Panc1 (cell line): Measurements from ENCODE around the gene MOAP1. TPM values are rescaled to one million over a fixed set of nuclear protein-coding genes. Genes with fewer than 3 reads are reported as not detected.

Source experiments
- ATAC-seq: fragments of 200-7000 bp; cut with Tn5 transposase; 2 replicates; pipeline ENCODE4 v1.9.1; 2020; ENCODE audit warnings: mild to moderate bottlenecking, moderate library complexity
- BruUV-seq: library from RNA; stranded (reverse); fragments of 400-500 nt; replicated peaks from 2 replicates; lab custom pipeline; 2021; lab: Mats Ljungman, UMichigan
- CTCF ChIA-PET: fragments of 300-600 bp; sonication (Branson Sonifier 250); formaldehyde crosslinking; loops from one replicate; lab custom pipeline; 2022; ENCODE audit warnings: antibody characterized with exemption; lab: Charles Lee
- POLR2A ChIA-PET: fragments of 300-600 bp; sonication (Branson Sonifier 250); formaldehyde crosslinking; loops from one replicate; lab custom pipeline; 2022; ENCODE audit warnings: antibody characterized with exemption; lab: Charles Lee
- DNase-seq: peaks from one replicate; pipeline ENCODE4 v3.0.0-alpha.2; 2010; ENCODE audit warnings: low read depth, low spot score
- H3K27ac ChIP-seq: 2 replicates; pipeline ENCODE4 v1.5.1; 2011; ENCODE audit warnings: mild to moderate bottlenecking, low read length, inconsistent platforms
- H3K27me3 ChIP-seq: fragments of 200-500 bp; sonication (Bioruptor generic); 2 replicates; pipeline ENCODE4 v1.6.0; 2014; ENCODE audit warnings: low read length, inconsistent platforms; ENCODE audit not compliant: control insufficient read depth, insufficient read depth
- H3K36me3 ChIP-seq: fragments of 200-500 bp; sonication (Bioruptor generic); 2 replicates; pipeline ENCODE4 v1.5.1; 2014; ENCODE audit warnings: inconsistent platforms, mild to moderate bottlenecking, low read length, moderate library complexity; ENCODE audit not compliant: control insufficient read depth, insufficient read depth
- H3K4me1 ChIP-seq: 2 replicates; pipeline ENCODE4 v1.5.1; 2011; ENCODE audit warnings: inconsistent platforms, mild to moderate bottlenecking, low read length, moderate library complexity; ENCODE audit not compliant: control insufficient read depth, insufficient read depth
- H3K4me3 ChIP-seq, 2 experiments: 2 replicates each; pipeline ENCODE4 v1.5.1; 2011 to 2012; ENCODE audit warnings: low read depth in 2 of 2, low read length in 2 of 2, mild to moderate bottlenecking in 2 of 2, inconsistent platforms in 1 of 2, moderate library complexity in 1 of 2
- H3K9me3 ChIP-seq: fragments of 200-500 bp; sonication (Bioruptor generic); 2 replicates; pipeline ENCODE4 v1.5.1; 2014; ENCODE audit warnings: low read depth, mild to moderate bottlenecking, inconsistent platforms, low read length, moderate library complexity; ENCODE audit not compliant: control insufficient read depth, insufficient read depth
- CTCF ChIP-seq: fragments of 450-650 bp; IDR thresholded peaks from 2 replicates; pipeline ENCODE4 v1.5.1; 2017; ENCODE audit warnings: mild to moderate bottlenecking
- POLR2AphosphoS5 ChIP-seq: IDR thresholded peaks from 2 replicates; pipeline ENCODE4 v1.6.1; 2012; ENCODE audit warnings: mild to moderate bottlenecking, low read depth, low read length, moderate library complexity
- REST ChIP-seq, 2 experiments: IDR thresholded peaks; 2 replicates each; pipeline ENCODE4 v1.6.1; 2011 to 2012; ENCODE audit warnings: low read depth in 2 of 2, control low read depth in 1 of 2, low read length in 1 of 2, mild to moderate bottlenecking in 1 of 2, moderate library complexity in 1 of 2; ENCODE audit not compliant: insufficient read depth in 1 of 2
- SIN3A ChIP-seq: IDR thresholded peaks from 2 replicates; pipeline ENCODE4 v1.6.1; 2012; ENCODE audit warnings: low read depth, mild to moderate bottlenecking, low read length, moderate library complexity, borderline replicate concordance; ENCODE audit not compliant: insufficient read depth
- TCF7L2 ChIP-seq: IDR thresholded peaks from 2 replicates; pipeline ENCODE4 v1.6.1; 2011; ENCODE audit warnings: mild to moderate bottlenecking, low read depth, low read length, inconsistent platforms
- in situ Hi-C: cut with HindIII; loops from 2 replicates; pipeline ENCODE4 v1.10.0; 2016; ENCODE audit warnings: low sequenced_read_pairs, low pct_unique_long_range_greater_than_20kb
- intact Hi-C: fragments of 100-400 bp; cut with micrococcal nuclease; formaldehyde crosslinking; loops from one replicate; pipeline ENCODE4 v1.10.0; 2022; ENCODE audit not compliant: unreplicated experiment
- total RNA-seq: library from RNA; stranded (reverse); gene quantifications from one replicate; pipeline ENCODE4 v1.2.1, GENCODE V29; 2021; ENCODE audit not compliant: unreplicated experiment

Gene MOAP1
- total RNA-seq, 1 experiment from 2014 or later = 6.9 TPM

GRCh38 chr14:93223565-93223964, 38.9 kb upstream of the MOAP1 start:
- no peak for DNase-seq
- POLR2A ChIA-PET = no interaction called here
- intact Hi-C loops (no loop called here), in situ Hi-C loops (no loop called here)
- CTCF ChIA-PET = interaction anchor here (1.2 kb wide), 1 partner anchor 16 kb away, joined by 8 read pairs; no protein-coding TSS in a partner anchor
- Histone ChIP-seq H3K4me1 (no peaks in the 10 kb centered on the region), H3K27me3 (no peaks in the 10 kb centered on the region), H3K9me3 (no peaks in the 10 kb centered on the region), H3K4me3 (no peak overlapping the region), H3K27ac (no peak overlapping the region), H3K36me3 (peaks cover 5% of the 10 kb centered on the region; the same call in 1 of the 2 replicates)
- TF ChIP-seq REST (IDR thresholded peaks at IDR 0.05; ENCODE audit: insufficient read depth in 1 of 2, low read depth in 2 of 2, low read length in 1 of 2) = no peak
- no peak for TF ChIP-seq TCF7L2
- TF ChIP-seq POLR2AphosphoS5 = no peak
- TF ChIP-seq CTCF = no peak
- no peak for TF ChIP-seq SIN3A
- ATAC-seq = no peak
- no TSS peak for BruUV-seq

- H3K4me3 ChIP-seq = no peak overlapping the region
- no peaks in the 10 kb centered on the region for H3K27me3 ChIP-seq
- TF ChIP-seq REST (IDR thresholded peaks at IDR 0.05; ENCODE audit: insufficient read depth in 1 of 2, low read depth in 2 of 2, low read length in 1 of 2) (no peak), POLR2AphosphoS5 (no peak), TCF7L2 (no peak), SIN3A (no peak), CTCF (no peak)
- no peaks in the 10 kb centered on the region for H3K4me1 ChIP-seq
- no peak overlapping the region for H3K27ac ChIP-seq
- POLR2A ChIA-PET = no interaction called here
- H3K9me3 ChIP-seq = no peaks in the 10 kb centered on the region
- CTCF ChIA-PET = no interaction called here
- no TSS peak for BruUV-seq
- intact Hi-C loops = no loop called here
- no peak for DNase-seq
- in situ Hi-C loops = no loop called here
- ATAC-seq = no peak
- H3K36me3 ChIP-seq = peaks cover 5% of the 10 kb centered on the region
Observed at GRCh38 chr14:93220509-93220908, 35.8 kb upstream of the MOAP1 start.
